ENCODE measurements around the gene GPR155. TPM values are rescaled to one million over a fixed set of nuclear protein-coding genes. Genes with fewer than 3 reads are reported as not detected.
"Not testable (repeated sequence)": the region's sequence is repeated elsewhere in the genome, so short reads cannot be mapped to it uniquely, and the experiment has no call there.

Gene GPR155
- polyA plus RNA-seq, 1 donor (not counting 4 experiments of a cell fraction or from before 2014, with no cell fraction given), result 15.7 TPM

- no peaks in the 10 kb centered on the region for H4K20me1 ChIP-seq (ENCODE audit: control insufficient read depth, extremely low read depth, insufficient read depth, low read length)
- no peaks in the 10 kb centered on the region for H3K9me3 ChIP-seq (ENCODE audit: control insufficient read depth, low read depth, low read length)
- FAIRE-seq (peak; percentile 96), DNase-seq (ENCODE audit: low read depth, low spot score) (no peak)
- H3K27ac ChIP-seq (ENCODE audit: control insufficient read depth, insufficient read depth, low read length), result peak within 1 kb of the TSS; percentile 90
- peak within 1 kb of the TSS; percentile 75 for H3K4me2 ChIP-seq (ENCODE audit: control insufficient read depth, extremely low read depth, insufficient read depth, low read depth, low read length)
- peaks cover 0 to 3% of the 10 kb centered on the region in 2 experiments for H3K36me3 ChIP-seq (ENCODE audit: control insufficient read depth in 2 of 2, extremely low read depth in 1 of 2, insufficient read depth in 2 of 2, low read length in 2 of 2)
- H3K4me1 ChIP-seq (ENCODE audit: control insufficient read depth, extremely low read depth, insufficient read depth, low read length), result peaks cover 19% of the 10 kb centered on the region
- H3K9me1 ChIP-seq (ENCODE audit: control insufficient read depth, extremely low read depth, insufficient read depth, low read length), result no peaks in the 10 kb centered on the region
- H3K9ac ChIP-seq (ENCODE audit: control insufficient read depth, extremely low read depth, insufficient read depth, low read length), result peak within 1 kb of the TSS; percentile 84
- TF ChIP-seq CTCF (optimal IDR thresholded peaks at IDR 0.05 in 1 of 3, IDR thresholded peaks at IDR 0.05 in 1 of 3, conservative IDR thresholded peaks at IDR 0.05 in 1 of 3; ENCODE audit: extremely low read depth in 1 of 3, insufficient read depth in 2 of 3, low read length in 3 of 3) (no peak), EZH2 (IDR thresholded peaks at IDR 0.05; ENCODE audit: low read length) (no peak)
- H3K27me3 ChIP-seq (ENCODE audit: control insufficient read depth, extremely low read depth, insufficient read depth, low read length), result no peaks in the 10 kb centered on the region
- peak within 1 kb of the TSS; percentile 88 to 94 (median 90) for H3K4me3 ChIP-seq (ENCODE audit: control insufficient read depth in 2 of 3, extremely low read depth in 1 of 3, insufficient read depth in 2 of 3, low read depth in 1 of 3, low read length in 3 of 3)
- H3K79me2 ChIP-seq (ENCODE audit: control insufficient read depth, insufficient read depth, low read length), result peaks cover 34% of the 10 kb centered on the region
- dilution Hi-C loops (cut with MboI; ENCODE audit: extremely low pct_ligation_motif_present, low sequenced_read_pairs), result no loop called here
- peak within 1 kb of the TSS; percentile 97 for H2AFZ ChIP-seq (ENCODE audit: control insufficient read depth, low read length)
These were observed 91.4 kb downstream of the GPR155 start, which contains the start of gene SCRN3 for GRCh38 chr2:174395284-174395968. TSS of gene SCRN3 (plus strand) at chr2:174395730. CDS start at chr2:174398284, 2,554 bp downstream.

GRCh38 chr2:174392706-174393105 lies 94.1 kb downstream of the GPR155 start:
- H3K79me2 ChIP-seq (ENCODE audit: control insufficient read depth, insufficient read depth, low read length), result peaks cover 36% of the 10 kb centered on the region
- FAIRE-seq, result no peak

GRCh38 chr2:174390303-174390702 lies 96.5 kb downstream of the GPR155 start:
- H3K4me2 ChIP-seq (ENCODE audit: control insufficient read depth, extremely low read depth, insufficient read depth, low read depth, low read length); H3K9me3 ChIP-seq (ENCODE audit: control insufficient read depth, low read depth, low read length); H3K4me3 ChIP-seq (ENCODE audit: control insufficient read depth in 2 of 3, extremely low read depth in 1 of 3, insufficient read depth in 2 of 3, low read depth in 1 of 3, low read length in 3 of 3); dilution Hi-C loops (cut with MboI; ENCODE audit: extremely low pct_ligation_motif_present, low sequenced_read_pairs); FAIRE-seq; H3K27ac ChIP-seq (ENCODE audit: control insufficient read depth, insufficient read depth, low read length); H3K9ac ChIP-seq (ENCODE audit: control insufficient read depth, extremely low read depth, insufficient read depth, low read length); H3K27me3 ChIP-seq (ENCODE audit: control insufficient read depth, extremely low read depth, insufficient read depth, low read length); DNase-seq (ENCODE audit: low read depth, low spot score); H3K9me1 ChIP-seq (ENCODE audit: control insufficient read depth, extremely low read depth, insufficient read depth, low read length); H4K20me1 ChIP-seq (ENCODE audit: control insufficient read depth, extremely low read depth, insufficient read depth, low read length); H2AFZ ChIP-seq (ENCODE audit: control insufficient read depth, low read length): not testable (repeated sequence)
- Histone ChIP-seq H3K79me2 (ENCODE audit: control insufficient read depth, insufficient read depth, low read length) (peaks cover 34% of the 10 kb centered on the region), H3K36me3 (ENCODE audit: control insufficient read depth in 2 of 2, extremely low read depth in 1 of 2, insufficient read depth in 2 of 2, low read length in 2 of 2) (peaks cover 8 to 12% of the 10 kb centered on the region in 2 experiments), H3K4me1 (ENCODE audit: control insufficient read depth, extremely low read depth, insufficient read depth, low read length) (peaks cover 16% of the 10 kb centered on the region)

More at GRCh38 chr2:174392706-174393105, 94.1 kb downstream of the GPR155 start:
- no peak for TF ChIP-seq CTCF (optimal IDR thresholded peaks at IDR 0.05 in 1 of 3, IDR thresholded peaks at IDR 0.05 in 1 of 3, conservative IDR thresholded peaks at IDR 0.05 in 1 of 3; ENCODE audit: extremely low read depth in 1 of 3, insufficient read depth in 2 of 3, low read length in 3 of 3)
- no peak for TF ChIP-seq EZH2 (IDR thresholded peaks at IDR 0.05; ENCODE audit: low read length)
- no peak overlapping the region for H3K27ac ChIP-seq (ENCODE audit: control insufficient read depth, insufficient read depth, low read length)
- no peak overlapping the region for H3K9ac ChIP-seq (ENCODE audit: control insufficient read depth, extremely low read depth, insufficient read depth, low read length)
- H3K9me1 ChIP-seq (ENCODE audit: control insufficient read depth, extremely low read depth, insufficient read depth, low read length), result no peaks in the 10 kb centered on the region
- no peaks in the 10 kb centered on the region for H3K9me3 ChIP-seq (ENCODE audit: control insufficient read depth, low read depth, low read length)
- no peak for DNase-seq (ENCODE audit: low read depth, low spot score)
- peaks cover 19% of the 10 kb centered on the region for H3K4me1 ChIP-seq (ENCODE audit: control insufficient read depth, extremely low read depth, insufficient read depth, low read length)
- no peak overlapping the region for H3K4me3 ChIP-seq (ENCODE audit: control insufficient read depth in 2 of 3, extremely low read depth in 1 of 3, insufficient read depth in 2 of 3, low read depth in 1 of 3, low read length in 3 of 3)
- H4K20me1 ChIP-seq (ENCODE audit: control insufficient read depth, extremely low read depth, insufficient read depth, low read length), result no peaks in the 10 kb centered on the region
- no peak overlapping the region for H2AFZ ChIP-seq (ENCODE audit: control insufficient read depth, low read length)
- H3K36me3 ChIP-seq (ENCODE audit: control insufficient read depth in 2 of 2, extremely low read depth in 1 of 2, insufficient read depth in 2 of 2, low read length in 2 of 2), result peaks cover 0 to 8% of the 10 kb centered on the region in 2 experiments
- H3K27me3 ChIP-seq (ENCODE audit: control insufficient read depth, extremely low read depth, insufficient read depth, low read length), result no peaks in the 10 kb centered on the region
- no peak overlapping the region for H3K4me2 ChIP-seq (ENCODE audit: control insufficient read depth, extremely low read depth, insufficient read depth, low read depth, low read length)
- dilution Hi-C loops (cut with MboI; ENCODE audit: extremely low pct_ligation_motif_present, low sequenced_read_pairs), result no loop called here

Data from keratinocyte (primary cell).